Gastrocnemius medialis (tissue), 4 donors: ENCODE results near the gene PLEKHN1. TPM values are rescaled to one million over a fixed set of nuclear protein-coding genes. Genes with fewer than 3 reads are reported as not detected.

Experiments
- ATAC-seq, 2 donors: fragments of 150-250 bp; one replicate each; pipeline ENCODE4 v1.9.1; 2016
- DNase-seq, 2 donors: peaks; one replicate each; pipeline ENCODE4 v3.0.0-alpha.2; 2019
- H3K27ac ChIP-seq, 4 donors: fragments of 200-600 bp; sonication (generic); 1 replicate in 1 of 4; 2 replicates in 3 of 4; pipeline ENCODE4 v1.5.1; 2016 to 2018; ENCODE audit warnings: mild to moderate bottlenecking in 2 of 4, moderate library complexity in 1 of 4
- H3K27me3 ChIP-seq, 3 donors: fragments of 200-600 bp; sonication (generic) in 2 of 3; 1 replicate in 1 of 3; 2 replicates in 2 of 3; pipeline versions ENCODE4 v1.5.1 to v1.6.0; 2016 to 2019; ENCODE audit warnings: mild to moderate bottlenecking in 1 of 3, moderate library complexity in 1 of 3
- H3K36me3 ChIP-seq, 2 donors: fragments of 200-600 bp; sonication (generic) in 1 of 2; one replicate each; pipeline ENCODE4 v1.5.1; 2017 to 2018
- H3K4me1 ChIP-seq, 2 donors: fragments of 200-600 bp; sonication (generic) in 1 of 2; one replicate each; pipeline ENCODE4 v1.5.1; 2016 to 2017; ENCODE audit warnings: mild to moderate bottlenecking in 2 of 2
- H3K4me3 ChIP-seq, 4 donors: fragments of 200-600 bp; sonication (generic) in 3 of 4; 1 replicate in 1 of 4; 2 replicates in 3 of 4; pipeline ENCODE4 v1.5.1; 2016 to 2019; ENCODE audit warnings: mild to moderate bottlenecking in 2 of 4
- H3K9me3 ChIP-seq, 3 donors: fragments of 200-600 bp; sonication (generic) in 2 of 3; 1 replicate in 1 of 3; 2 replicates in 2 of 3; pipeline ENCODE4 v1.5.1; 2016 to 2019
- POLR2A ChIP-seq, 2 donors: fragments of 450-650 bp; IDR thresholded peaks; one replicate each; pipeline ENCODE4 v1.6.1; 2017; ENCODE audit warnings: antibody characterized with exemption in 2 of 2, mild to moderate bottlenecking in 2 of 2, moderate library complexity in 2 of 2
- in situ Hi-C, 4 donors: fragments of 200-750 bp; cut with MboI; loops; one replicate each; pipeline versions ENCODE4 v1.15.0 to v1.8.0; 2017; ENCODE audit warnings: low sequenced_read_pairs in 4 of 4
- intact Hi-C: fragments of 100-400 bp; cut with DNase I; formaldehyde crosslinking; loops from one replicate; pipeline ENCODE4 v1.15.1; 2023; ENCODE audit warnings: low total_unique reads
- total RNA-seq, 4 donors: library from RNA; depleted of rRNA; stranded (reverse); fragments of >200 nt; gene quantifications; one replicate each; pipeline versions ENCODE4 v1.1.0 to v1.2.3, GENCODE V29; 2016
- TF ChIP-seq, protein P1 (sequence below), 5 experiments: fragments of 450-650 bp in 3 of 5; fragments of 200-600 bp in 2 of 5; sonication (generic) in 2 of 5; IDR thresholded peaks in 4 of 5; conservative IDR thresholded peaks in 1 of 5; 1 replicate in 4 of 5; 2 replicates in 1 of 5; pipeline ENCODE4 v1.5.1; 2016 to 2019; ENCODE audit warnings: antibody characterized with exemption in 5 of 5, mild to moderate bottlenecking in 3 of 5, moderate library complexity in 3 of 5

PLEKHN1 gene, protein sequence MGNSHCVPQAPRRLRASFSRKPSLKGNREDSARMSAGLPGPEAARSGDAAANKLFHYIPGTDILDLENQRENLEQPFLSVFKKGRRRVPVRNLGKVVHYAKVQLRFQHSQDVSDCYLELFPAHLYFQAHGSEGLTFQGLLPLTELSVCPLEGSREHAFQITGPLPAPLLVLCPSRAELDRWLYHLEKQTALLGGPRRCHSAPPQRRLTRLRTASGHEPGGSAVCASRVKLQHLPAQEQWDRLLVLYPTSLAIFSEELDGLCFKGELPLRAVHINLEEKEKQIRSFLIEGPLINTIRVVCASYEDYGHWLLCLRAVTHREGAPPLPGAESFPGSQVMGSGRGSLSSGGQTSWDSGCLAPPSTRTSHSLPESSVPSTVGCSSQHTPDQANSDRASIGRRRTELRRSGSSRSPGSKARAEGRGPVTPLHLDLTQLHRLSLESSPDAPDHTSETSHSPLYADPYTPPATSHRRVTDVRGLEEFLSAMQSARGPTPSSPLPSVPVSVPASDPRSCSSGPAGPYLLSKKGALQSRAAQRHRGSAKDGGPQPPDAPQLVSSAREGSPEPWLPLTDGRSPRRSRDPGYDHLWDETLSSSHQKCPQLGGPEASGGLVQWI
- total RNA-seq: under 1 TPM in 1 of 4 donors, not detected in 3; 0.23 TPM

DNA sequence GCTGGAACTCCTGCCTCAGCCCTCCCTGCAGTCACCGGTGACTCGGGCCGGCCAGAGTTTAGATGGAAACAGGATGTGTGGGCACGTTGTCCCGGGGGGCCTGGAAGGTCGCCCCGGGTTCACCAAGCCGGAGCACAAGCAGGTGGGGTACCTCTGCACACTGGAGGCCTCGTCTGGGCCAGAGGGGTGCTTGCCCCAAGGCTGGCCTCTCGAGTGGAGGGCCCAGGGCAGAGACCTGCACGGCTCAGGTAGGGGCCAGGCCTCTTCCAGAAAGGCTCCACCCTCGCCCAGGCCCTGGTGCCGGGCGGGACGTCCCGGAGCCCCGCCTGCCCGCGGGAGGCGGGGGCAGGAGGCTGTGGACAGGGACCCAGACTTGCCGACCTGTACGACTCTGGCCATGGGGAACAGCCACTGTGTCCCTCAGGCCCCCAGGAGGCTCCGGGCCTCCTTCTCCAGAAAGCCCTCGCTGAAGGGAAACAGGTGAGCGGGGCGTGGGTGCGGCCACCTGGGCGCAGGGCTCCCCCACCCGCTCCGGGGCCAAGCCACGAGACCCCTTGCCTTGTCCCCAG is at the start of gene PLEKHN1:
PLEKHN1 (plus strand) TSS at position 348 of the 569 bp plus-strand sequence; CDS start at position 398, 50 bp downstream.
- in situ Hi-C loops (no loop called here), intact Hi-C loops (no loop called here)
- Histone ChIP-seq H3K4me3 (peak within 1 kb of the TSS; percentile 57 to 66 (median 66)), H3K9me3 (no peaks in the 10 kb centered on the region), H3K27me3 (peaks cover 6 to 37% (median 22%) of the 10 kb centered on the region in 3 donors), H3K36me3 (peaks cover 0 to 2% of the 10 kb centered on the region in 2 donors), H3K27ac (peak within 1 kb of the TSS in 2 of 4 donors; percentile 22 to 46), H3K4me1 (peaks cover 5 to 7% of the 10 kb centered on the region in 2 donors)
- TF ChIP-seq POLR2A (IDR thresholded peaks at IDR 0.05): no peak
- TF ChIP-seq, protein P1, sequence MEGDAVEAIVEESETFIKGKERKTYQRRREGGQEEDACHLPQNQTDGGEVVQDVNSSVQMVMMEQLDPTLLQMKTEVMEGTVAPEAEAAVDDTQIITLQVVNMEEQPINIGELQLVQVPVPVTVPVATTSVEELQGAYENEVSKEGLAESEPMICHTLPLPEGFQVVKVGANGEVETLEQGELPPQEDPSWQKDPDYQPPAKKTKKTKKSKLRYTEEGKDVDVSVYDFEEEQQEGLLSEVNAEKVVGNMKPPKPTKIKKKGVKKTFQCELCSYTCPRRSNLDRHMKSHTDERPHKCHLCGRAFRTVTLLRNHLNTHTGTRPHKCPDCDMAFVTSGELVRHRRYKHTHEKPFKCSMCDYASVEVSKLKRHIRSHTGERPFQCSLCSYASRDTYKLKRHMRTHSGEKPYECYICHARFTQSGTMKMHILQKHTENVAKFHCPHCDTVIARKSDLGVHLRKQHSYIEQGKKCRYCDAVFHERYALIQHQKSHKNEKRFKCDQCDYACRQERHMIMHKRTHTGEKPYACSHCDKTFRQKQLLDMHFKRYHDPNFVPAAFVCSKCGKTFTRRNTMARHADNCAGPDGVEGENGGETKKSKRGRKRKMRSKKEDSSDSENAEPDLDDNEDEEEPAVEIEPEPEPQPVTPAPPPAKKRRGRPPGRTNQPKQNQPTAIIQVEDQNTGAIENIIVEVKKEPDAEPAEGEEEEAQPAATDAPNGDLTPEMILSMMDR (IDR thresholded peaks at IDR 0.05 in 4 of 5, conservative IDR thresholded peaks at IDR 0.05 in 1 of 5): no peak
- DNase-seq (peak in 1 of 2 donors; percentile 21), ATAC-seq (no peak)

DNA sequence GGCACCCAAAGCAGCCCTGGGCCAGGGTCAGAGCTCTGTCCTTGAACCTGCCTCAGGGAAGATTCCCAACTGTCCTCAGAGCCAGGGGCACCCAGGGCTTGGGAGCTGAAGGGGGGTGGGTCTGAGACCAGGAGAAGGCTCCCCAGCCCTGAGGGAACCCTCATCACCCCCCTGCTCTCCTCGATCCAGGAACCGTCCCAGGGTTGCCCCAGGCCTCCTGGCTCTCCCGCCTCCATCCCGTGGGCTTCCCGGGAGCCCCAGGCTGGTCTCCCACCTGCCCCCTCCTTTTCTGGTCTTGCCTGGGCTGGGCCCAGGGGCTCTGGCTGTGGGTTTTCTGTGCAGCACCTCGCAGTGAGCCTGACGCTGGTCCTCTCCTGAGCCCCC is 49.2 kb upstream of the PLEKHN1 start:
- Histone ChIP-seq H3K4me1 (peaks cover 11 to 12% of the 10 kb centered on the region in 2 donors), H3K4me3 (no peak overlapping the region), H3K9me3 (no peaks in the 10 kb centered on the region), H3K36me3 (no peaks in the 10 kb centered on the region), H3K27ac (no peak overlapping the region), H3K27me3 (peaks cover 0 to 48% (median 16%) of the 10 kb centered on the region in 3 donors)
- intact Hi-C loops: no loop called here
- no peak for ATAC-seq
- TF ChIP-seq, protein P1 (IDR thresholded peaks at IDR 0.05 in 4 of 5, conservative IDR thresholded peaks at IDR 0.05 in 1 of 5): no peak
- TF ChIP-seq POLR2A (IDR thresholded peaks at IDR 0.05): no peak
- DNase-seq: no peak
- in situ Hi-C loops: no loop called here

DNA sequence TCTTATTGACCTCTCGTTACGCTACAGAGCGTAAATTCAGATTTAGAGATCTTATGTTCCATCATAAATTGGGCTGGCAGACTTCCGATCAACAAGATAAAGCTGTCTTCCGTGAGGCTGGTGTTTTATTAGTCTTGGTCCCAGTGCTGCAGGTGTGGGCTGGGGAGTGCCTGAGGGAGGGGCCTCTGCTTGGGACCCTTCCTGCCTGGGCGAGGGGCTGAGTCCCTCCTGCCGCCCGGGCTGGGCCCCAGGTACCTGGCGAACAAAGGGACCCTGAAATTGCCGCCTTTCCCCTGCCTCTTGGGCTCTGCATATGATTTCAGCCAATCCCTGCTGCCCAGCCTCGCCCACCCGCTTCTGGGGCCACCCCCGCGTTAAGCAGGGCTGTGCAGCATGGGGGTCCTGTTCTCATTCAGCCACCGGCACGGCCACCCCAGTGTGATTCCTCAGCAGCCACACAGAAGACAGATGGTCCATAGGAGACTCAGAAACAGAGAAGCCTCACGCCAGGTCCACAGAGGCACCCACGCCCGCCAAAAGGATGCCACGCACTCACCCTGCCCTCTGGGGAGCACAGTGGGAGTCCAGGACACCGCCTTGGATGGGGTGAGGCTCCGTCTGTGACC is 48.7 kb upstream of the PLEKHN1 start:
- in situ Hi-C loops: no loop called here
- peaks cover 0 to 44% (median 16%) of the 10 kb centered on the region in 3 donors for H3K27me3 ChIP-seq

DNA sequence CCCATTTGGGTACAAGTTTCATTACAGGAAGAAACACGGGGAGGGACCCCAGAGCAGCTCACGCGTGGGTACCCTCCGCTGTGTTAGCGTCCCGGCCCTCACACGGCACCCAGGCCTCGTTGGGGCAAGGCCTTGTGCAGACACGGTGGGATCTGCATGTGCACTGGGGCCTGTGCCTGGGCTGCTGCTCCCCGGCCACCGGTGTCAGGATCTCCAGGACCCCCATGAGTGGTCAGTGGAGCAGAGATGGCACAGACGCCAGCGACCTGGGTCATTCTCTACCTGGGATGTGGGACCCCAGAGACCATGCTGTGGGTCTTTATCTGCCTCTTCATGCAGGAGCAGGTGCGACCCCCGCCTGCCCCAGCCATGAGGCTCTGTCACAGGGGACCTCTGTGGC is 47.9 kb upstream of the PLEKHN1 start:
- Histone ChIP-seq H3K27ac (no peak overlapping the region), H3K4me1 (peaks cover 11 to 17% of the 10 kb centered on the region in 2 donors), H3K36me3 (no peaks in the 10 kb centered on the region), H3K9me3 (no peaks in the 10 kb centered on the region), H3K27me3 (peaks cover 0 to 48% (median 12%) of the 10 kb centered on the region in 3 donors), H3K4me3 (no peak overlapping the region)
- intact Hi-C loops: no loop called here
- no peak for DNase-seq
- no peak for TF ChIP-seq POLR2A (IDR thresholded peaks at IDR 0.05)
- TF ChIP-seq, protein P1 (IDR thresholded peaks at IDR 0.05 in 4 of 5, conservative IDR thresholded peaks at IDR 0.05 in 1 of 5): no peak
- in situ Hi-C loops: no loop called here
- ATAC-seq: no peak

More for the DNA sequence above, 48.7 kb upstream of the PLEKHN1 start:
- no peak for TF ChIP-seq POLR2A (IDR thresholded peaks at IDR 0.05)
- TF ChIP-seq, protein P1 (IDR thresholded peaks at IDR 0.05 in 4 of 5, conservative IDR thresholded peaks at IDR 0.05 in 1 of 5): no peak
- DNase-seq (no peak), ATAC-seq (no peak)
- H3K4me3 ChIP-seq: no peak overlapping the region
- H3K9me3 ChIP-seq: no peaks in the 10 kb centered on the region
- H3K27ac ChIP-seq: no peak overlapping the region
- intact Hi-C loops: no loop called here
- H3K4me1 ChIP-seq: peaks cover 11 to 12% of the 10 kb centered on the region in 2 donors
- no peaks in the 10 kb centered on the region for H3K36me3 ChIP-seq
